ENCODE data around the gene DCC.

DCC gene

GRCh38 chr18:53093636-53094035 lies 753.6 kb downstream of the DCC start:
- Histone ChIP-seq H3K27me3 (ENCODE audit: insufficient read depth, low read length) (no peaks in the 10 kb centered on the region), H3K36me3 (ENCODE audit: insufficient read depth, low read length) (no peaks in the 10 kb centered on the region), H2AFZ (ENCODE audit: low read length, unreplicated experiment) (no peak overlapping the region), H3K4me1 (ENCODE audit: control insufficient read depth, insufficient read depth, low read length, unreplicated experiment) (no peaks in the 10 kb centered on the region), H3K79me2 (ENCODE audit: control insufficient read depth, insufficient read depth, low read length, unreplicated experiment) (no peaks in the 10 kb centered on the region), H3K27ac (ENCODE audit: low read depth, low read length) (no peak overlapping the region), H3K4me3 (ENCODE audit: low read depth, low read length) (no peak overlapping the region)

GRCh38 chr18:53101536-53102105 lies 761.6 kb downstream of the DCC start:
- H3K4me1 ChIP-seq (ENCODE audit: control insufficient read depth, insufficient read depth, low read length, unreplicated experiment), result no peaks in the 10 kb centered on the region
- H2AFZ ChIP-seq (ENCODE audit: low read length, unreplicated experiment), result no peak overlapping the region
- no peak overlapping the region for H3K27ac ChIP-seq (ENCODE audit: low read depth, low read length)
- no peaks in the 10 kb centered on the region for H3K27me3 ChIP-seq (ENCODE audit: insufficient read depth, low read length)
- H3K79me2 ChIP-seq (ENCODE audit: control insufficient read depth, insufficient read depth, low read length, unreplicated experiment), result no peaks in the 10 kb centered on the region
- no peak overlapping the region for H3K4me3 ChIP-seq (ENCODE audit: low read depth, low read length)
- H3K36me3 ChIP-seq (ENCODE audit: insufficient read depth, low read length), result no peaks in the 10 kb centered on the region

- H3K4me3 ChIP-seq (ENCODE audit: low read depth, low read length), result no peak overlapping the region
- no peak overlapping the region for H2AFZ ChIP-seq (ENCODE audit: low read length, unreplicated experiment)
- no peak overlapping the region for H3K27ac ChIP-seq (ENCODE audit: low read depth, low read length)
- H3K79me2 ChIP-seq (ENCODE audit: control insufficient read depth, insufficient read depth, low read length, unreplicated experiment), result no peaks in the 10 kb centered on the region
- H3K36me3 ChIP-seq (ENCODE audit: insufficient read depth, low read length), result no peaks in the 10 kb centered on the region
- no peaks in the 10 kb centered on the region for H3K4me1 ChIP-seq (ENCODE audit: control insufficient read depth, insufficient read depth, low read length, unreplicated experiment)
- H3K27me3 ChIP-seq (ENCODE audit: insufficient read depth, low read length), result no peaks in the 10 kb centered on the region
Observed at GRCh38 chr18:53114441-53114840, 774.4 kb downstream of the DCC start.

- H3K36me3 ChIP-seq (ENCODE audit: insufficient read depth, low read length), result no peaks in the 10 kb centered on the region
- H3K79me2 ChIP-seq (ENCODE audit: control insufficient read depth, insufficient read depth, low read length, unreplicated experiment), result no peaks in the 10 kb centered on the region
- no peaks in the 10 kb centered on the region for H3K27me3 ChIP-seq (ENCODE audit: insufficient read depth, low read length)
- H2AFZ ChIP-seq (ENCODE audit: low read length, unreplicated experiment), result no peak overlapping the region
- H3K4me3 ChIP-seq (ENCODE audit: low read depth, low read length), result peak overlapping the region; percentile 41; the same call in 1 of the 2 replicates
- no peaks in the 10 kb centered on the region for H3K4me1 ChIP-seq (ENCODE audit: control insufficient read depth, insufficient read depth, low read length, unreplicated experiment)
- no peak overlapping the region for H3K27ac ChIP-seq (ENCODE audit: low read depth, low read length)
Observed at GRCh38 chr18:53115876-53116585, 776.0 kb downstream of the DCC start.

- Histone ChIP-seq H3K27me3 (ENCODE audit: insufficient read depth, low read length) (no peaks in the 10 kb centered on the region), H3K79me2 (ENCODE audit: control insufficient read depth, insufficient read depth, low read length, unreplicated experiment) (no peaks in the 10 kb centered on the region), H3K27ac (ENCODE audit: low read depth, low read length) (no peak overlapping the region), H3K36me3 (ENCODE audit: insufficient read depth, low read length) (no peaks in the 10 kb centered on the region), H3K4me3 (ENCODE audit: low read depth, low read length) (no peak overlapping the region), H3K4me1 (ENCODE audit: control insufficient read depth, insufficient read depth, low read length, unreplicated experiment) (no peaks in the 10 kb centered on the region), H2AFZ (ENCODE audit: low read length, unreplicated experiment) (no peak overlapping the region)
Observed at GRCh38 chr18:53117851-53118250, 777.9 kb downstream of the DCC start.

- H3K4me1 ChIP-seq (ENCODE audit: control insufficient read depth, insufficient read depth, low read length, unreplicated experiment), result no peaks in the 10 kb centered on the region
- H2AFZ ChIP-seq (ENCODE audit: low read length, unreplicated experiment), result no peak overlapping the region
- no peak overlapping the region for H3K4me3 ChIP-seq (ENCODE audit: low read depth, low read length)
- no peak overlapping the region for H3K27ac ChIP-seq (ENCODE audit: low read depth, low read length)
- H3K27me3 ChIP-seq (ENCODE audit: insufficient read depth, low read length), result no peaks in the 10 kb centered on the region
- H3K79me2 ChIP-seq (ENCODE audit: control insufficient read depth, insufficient read depth, low read length, unreplicated experiment), result no peaks in the 10 kb centered on the region
- H3K36me3 ChIP-seq (ENCODE audit: insufficient read depth, low read length), result no peaks in the 10 kb centered on the region
Observed at GRCh38 chr18:53126210-53126609, 786.2 kb downstream of the DCC start.

GRCh38 chr18:53131001-53131400 lies 791.0 kb downstream of the DCC start:
- Histone ChIP-seq H3K79me2 (ENCODE audit: control insufficient read depth, insufficient read depth, low read length, unreplicated experiment) (no peaks in the 10 kb centered on the region), H3K27me3 (ENCODE audit: insufficient read depth, low read length) (no peaks in the 10 kb centered on the region), H3K27ac (ENCODE audit: low read depth, low read length) (no peak overlapping the region), H2AFZ (ENCODE audit: low read length, unreplicated experiment) (no peak overlapping the region), H3K4me3 (ENCODE audit: low read depth, low read length) (no peak overlapping the region), H3K4me1 (ENCODE audit: control insufficient read depth, insufficient read depth, low read length, unreplicated experiment) (no peaks in the 10 kb centered on the region), H3K36me3 (ENCODE audit: insufficient read depth, low read length) (no peaks in the 10 kb centered on the region)

- Histone ChIP-seq H3K27ac (ENCODE audit: low read depth, low read length) (no peak overlapping the region), H3K4me1 (ENCODE audit: control insufficient read depth, insufficient read depth, low read length, unreplicated experiment) (no peaks in the 10 kb centered on the region), H3K79me2 (ENCODE audit: control insufficient read depth, insufficient read depth, low read length, unreplicated experiment) (no peaks in the 10 kb centered on the region), H2AFZ (ENCODE audit: low read length, unreplicated experiment) (no peak overlapping the region), H3K4me3 (ENCODE audit: low read depth, low read length) (no peak overlapping the region), H3K36me3 (ENCODE audit: insufficient read depth, low read length) (no peaks in the 10 kb centered on the region), H3K27me3 (ENCODE audit: insufficient read depth, low read length) (no peaks in the 10 kb centered on the region)
Observed at GRCh38 chr18:53134711-53135110, 794.7 kb downstream of the DCC start.

GRCh38 chr18:53135654-53136053 lies 795.7 kb downstream of the DCC start:
- no peaks in the 10 kb centered on the region for H3K36me3 ChIP-seq (ENCODE audit: insufficient read depth, low read length)
- no peak overlapping the region for H3K27ac ChIP-seq (ENCODE audit: low read depth, low read length)
- H3K4me3 ChIP-seq (ENCODE audit: low read depth, low read length), result no peak overlapping the region
- H2AFZ ChIP-seq (ENCODE audit: low read length, unreplicated experiment), result no peak overlapping the region
- no peaks in the 10 kb centered on the region for H3K79me2 ChIP-seq (ENCODE audit: control insufficient read depth, insufficient read depth, low read length, unreplicated experiment)
- H3K4me1 ChIP-seq (ENCODE audit: control insufficient read depth, insufficient read depth, low read length, unreplicated experiment), result no peaks in the 10 kb centered on the region
- H3K27me3 ChIP-seq (ENCODE audit: insufficient read depth, low read length), result no peaks in the 10 kb centered on the region

- Histone ChIP-seq H3K4me3 (ENCODE audit: low read depth, low read length) (no peak overlapping the region), H3K36me3 (ENCODE audit: insufficient read depth, low read length) (no peaks in the 10 kb centered on the region), H2AFZ (ENCODE audit: low read length, unreplicated experiment) (no peak overlapping the region), H3K79me2 (ENCODE audit: control insufficient read depth, insufficient read depth, low read length, unreplicated experiment) (no peaks in the 10 kb centered on the region), H3K27ac (ENCODE audit: low read depth, low read length) (no peak overlapping the region), H3K27me3 (ENCODE audit: insufficient read depth, low read length) (no peaks in the 10 kb centered on the region), H3K4me1 (ENCODE audit: control insufficient read depth, insufficient read depth, low read length, unreplicated experiment) (no peaks in the 10 kb centered on the region)
Observed at GRCh38 chr18:53139746-53140500, 799.9 kb downstream of the DCC start.

- Histone ChIP-seq H3K4me3 (ENCODE audit: low read depth, low read length) (no peak overlapping the region), H3K36me3 (ENCODE audit: insufficient read depth, low read length) (no peaks in the 10 kb centered on the region), H3K27me3 (ENCODE audit: insufficient read depth, low read length) (no peaks in the 10 kb centered on the region), H3K4me1 (ENCODE audit: control insufficient read depth, insufficient read depth, low read length, unreplicated experiment) (no peaks in the 10 kb centered on the region), H2AFZ (ENCODE audit: low read length, unreplicated experiment) (no peak overlapping the region), H3K27ac (ENCODE audit: low read depth, low read length) (no peak overlapping the region), H3K79me2 (ENCODE audit: control insufficient read depth, insufficient read depth, low read length, unreplicated experiment) (no peaks in the 10 kb centered on the region)
Observed at GRCh38 chr18:53142005-53142404, 802.0 kb downstream of the DCC start.

All from ACC112 (cell line).